ENCODE data around the gene ARHGAP40. TPM values are rescaled to one million over a fixed set of nuclear protein-coding genes. Genes with fewer than 3 reads are reported as not detected.

The ARHGAP40 gene
- total RNA-seq, 4 donors from 2014 or later: not detected

DNA sequence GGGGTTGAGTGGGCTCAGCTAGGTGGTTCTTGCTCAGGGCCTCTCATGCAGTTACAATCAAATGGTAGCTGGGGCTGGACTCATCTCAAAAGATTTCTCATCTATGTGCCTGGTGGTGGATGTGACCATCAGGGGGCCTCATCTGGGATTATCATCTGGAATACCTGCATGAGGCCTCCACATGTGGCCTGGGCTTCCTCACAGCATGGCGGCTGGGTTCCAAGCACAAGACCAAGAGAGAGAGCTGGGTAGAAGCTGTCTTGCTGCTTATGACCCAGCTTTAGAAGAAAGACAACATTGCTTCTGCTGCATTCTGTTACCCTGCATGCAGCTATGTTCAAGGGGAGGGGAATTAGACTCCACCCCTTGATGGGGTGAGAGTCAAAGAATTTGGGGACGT lies 22.5 kb downstream of the ARHGAP40 start:
- TF ChIP-seq, protein P1, sequence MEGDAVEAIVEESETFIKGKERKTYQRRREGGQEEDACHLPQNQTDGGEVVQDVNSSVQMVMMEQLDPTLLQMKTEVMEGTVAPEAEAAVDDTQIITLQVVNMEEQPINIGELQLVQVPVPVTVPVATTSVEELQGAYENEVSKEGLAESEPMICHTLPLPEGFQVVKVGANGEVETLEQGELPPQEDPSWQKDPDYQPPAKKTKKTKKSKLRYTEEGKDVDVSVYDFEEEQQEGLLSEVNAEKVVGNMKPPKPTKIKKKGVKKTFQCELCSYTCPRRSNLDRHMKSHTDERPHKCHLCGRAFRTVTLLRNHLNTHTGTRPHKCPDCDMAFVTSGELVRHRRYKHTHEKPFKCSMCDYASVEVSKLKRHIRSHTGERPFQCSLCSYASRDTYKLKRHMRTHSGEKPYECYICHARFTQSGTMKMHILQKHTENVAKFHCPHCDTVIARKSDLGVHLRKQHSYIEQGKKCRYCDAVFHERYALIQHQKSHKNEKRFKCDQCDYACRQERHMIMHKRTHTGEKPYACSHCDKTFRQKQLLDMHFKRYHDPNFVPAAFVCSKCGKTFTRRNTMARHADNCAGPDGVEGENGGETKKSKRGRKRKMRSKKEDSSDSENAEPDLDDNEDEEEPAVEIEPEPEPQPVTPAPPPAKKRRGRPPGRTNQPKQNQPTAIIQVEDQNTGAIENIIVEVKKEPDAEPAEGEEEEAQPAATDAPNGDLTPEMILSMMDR (IDR thresholded peaks at IDR 0.05; ENCODE audit: low read depth): no peak

DNA sequence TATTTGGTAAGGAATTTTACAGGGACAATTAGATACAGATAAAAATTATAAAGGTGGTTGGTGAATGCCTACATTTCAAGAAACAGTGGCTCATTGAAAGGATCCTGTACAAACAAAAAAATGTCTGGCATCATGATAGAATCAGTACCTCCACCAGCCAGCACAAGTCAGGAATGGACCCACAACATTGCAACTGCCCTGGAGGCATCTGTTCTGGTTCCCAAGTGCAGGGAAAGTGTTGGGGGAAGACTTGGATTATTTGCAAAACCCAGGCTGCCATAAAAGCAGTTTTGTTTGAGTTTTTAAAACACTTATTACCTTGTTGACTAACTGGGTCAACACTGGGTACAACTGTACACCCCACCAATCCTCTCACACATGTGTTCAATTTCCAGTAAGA lies 24.3 kb downstream of the ARHGAP40 start:
- TF ChIP-seq, protein P1 (IDR thresholded peaks at IDR 0.05; ENCODE audit: low read depth): no peak

DNA sequence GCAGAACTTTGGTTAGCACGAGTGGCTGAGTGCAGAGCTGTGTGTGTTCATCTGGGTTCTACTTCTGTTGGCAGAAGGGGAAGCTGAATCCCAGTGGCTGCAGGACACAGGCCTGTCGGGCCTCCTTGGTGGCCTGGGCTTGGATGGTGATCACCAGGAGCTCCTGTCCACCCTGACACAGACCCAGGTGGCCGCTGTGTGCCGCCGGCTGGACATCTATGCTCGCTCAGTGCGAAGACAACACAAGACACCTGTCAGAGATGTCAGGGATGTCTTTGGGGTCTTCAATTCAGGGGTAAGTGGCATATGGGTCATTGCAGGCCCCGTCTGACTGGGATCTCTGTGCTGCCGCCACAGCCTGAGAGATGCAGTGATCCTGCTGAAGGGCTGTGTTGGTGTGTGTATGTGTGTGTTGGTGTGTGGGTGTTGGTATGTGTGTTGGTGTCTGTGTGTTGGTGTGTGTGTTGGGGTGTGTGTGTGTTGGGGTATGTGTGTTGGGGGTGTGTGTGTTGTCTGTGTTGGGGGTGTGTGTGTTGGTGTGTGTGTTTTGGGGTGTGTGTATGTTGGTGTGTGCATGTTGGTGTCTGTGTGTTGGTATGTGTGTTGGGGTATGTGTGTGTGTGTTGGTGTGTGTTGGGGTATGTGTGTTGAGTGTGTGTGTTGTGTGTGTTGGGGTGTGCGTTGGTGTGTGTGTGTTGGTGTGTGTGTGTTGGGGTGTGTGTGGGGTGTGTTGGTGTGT lies 25.5 kb downstream of the ARHGAP40 start:
- TF ChIP-seq, protein P1 (IDR thresholded peaks at IDR 0.05; ENCODE audit: low read depth): no peak

DNA sequence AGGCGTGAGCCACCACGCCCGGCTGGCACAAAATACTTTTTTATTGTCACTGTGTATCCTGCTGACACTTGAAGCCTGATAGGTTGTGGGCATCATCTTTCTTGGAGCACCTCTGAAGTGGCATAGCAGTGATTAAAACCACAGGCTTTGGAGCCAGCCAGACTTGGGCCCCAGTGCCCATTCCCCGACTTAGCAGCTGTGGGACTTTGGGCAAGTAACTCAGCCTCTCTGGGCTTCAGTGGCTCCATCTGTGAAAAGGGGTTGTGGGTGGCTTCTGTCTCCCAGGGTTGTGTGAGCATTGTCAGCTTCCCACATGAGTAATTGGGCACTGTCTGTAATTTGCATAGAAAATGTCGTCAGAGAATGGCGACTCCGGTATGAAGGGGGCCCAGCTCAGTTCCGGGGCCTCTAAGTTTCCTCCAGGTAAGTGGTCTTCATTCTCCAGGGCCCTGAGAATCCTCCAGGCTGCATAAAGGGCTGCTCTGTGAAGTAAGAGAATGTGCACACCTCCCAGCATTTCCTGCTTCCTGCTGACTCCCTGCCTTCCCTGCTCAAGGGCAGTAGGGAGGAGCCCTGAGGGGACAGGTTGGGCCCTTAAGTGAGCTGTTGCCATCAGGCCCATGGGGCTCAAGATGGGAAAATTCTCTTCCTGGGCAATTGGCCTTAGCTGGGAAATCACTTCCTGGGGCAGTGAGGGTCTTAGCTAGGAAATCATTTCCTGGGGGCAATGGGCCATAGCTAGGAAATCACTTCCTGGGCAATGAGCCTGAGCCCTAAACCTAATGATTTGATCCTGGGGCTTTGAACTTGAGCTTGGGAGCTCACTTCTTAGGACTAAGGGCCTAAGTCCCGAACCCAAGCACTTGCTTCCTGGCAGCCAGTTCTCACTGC lies 27.2 kb downstream of the ARHGAP40 start:
- TF ChIP-seq, protein P1 (IDR thresholded peaks at IDR 0.05; ENCODE audit: low read depth): no peak

DNA sequence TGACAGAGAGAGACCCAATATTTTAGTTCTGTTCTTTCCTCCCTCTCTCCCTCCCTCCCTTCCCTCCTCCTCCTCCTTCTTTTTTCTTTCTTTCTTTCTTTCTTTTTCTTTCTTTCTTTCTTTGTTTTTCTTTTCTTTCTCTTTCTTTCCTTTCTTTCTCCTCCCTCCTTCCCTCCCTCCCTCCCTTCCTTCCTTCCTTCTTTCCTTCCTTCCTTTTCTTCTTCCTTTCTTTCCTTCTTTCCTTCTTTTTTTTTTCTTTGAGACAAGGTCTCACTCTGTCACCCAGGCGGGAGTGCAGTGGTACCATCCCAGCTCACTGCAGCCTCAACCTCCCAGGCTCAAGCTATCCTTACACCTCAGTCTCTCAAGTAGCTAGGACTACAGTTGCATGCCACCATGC lies 28.4 kb downstream of the ARHGAP40 start:
- TF ChIP-seq, protein P1 (IDR thresholded peaks at IDR 0.05; ENCODE audit: low read depth): no peak

DNA sequence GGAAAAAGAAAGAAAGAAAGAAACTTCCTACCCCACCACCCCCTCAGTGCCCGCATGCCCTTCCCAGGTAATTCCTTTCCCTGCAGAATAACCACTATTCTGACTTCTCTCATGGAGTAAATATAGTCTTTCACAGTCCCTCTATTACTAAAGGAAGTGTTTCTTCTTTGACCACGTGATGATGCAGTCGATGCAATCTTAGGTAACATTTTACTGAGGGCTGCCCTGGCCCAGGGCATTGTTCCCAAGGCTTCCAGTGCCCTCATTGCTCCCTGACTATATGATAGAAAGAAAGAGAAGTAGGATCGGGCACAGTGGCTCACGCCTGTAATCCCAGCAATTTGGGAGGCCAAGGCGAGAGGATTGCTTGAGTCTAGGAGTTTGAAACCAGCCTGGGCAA lies 29.1 kb downstream of the ARHGAP40 start:
- TF ChIP-seq, protein P1 (IDR thresholded peaks at IDR 0.05; ENCODE audit: low read depth): no peak

All from subcutaneous adipose tissue (tissue), 4 donors.